GM12865 (cell line): ENCODE results near the gene SDHAF2.
A peak's percentile ranks its signal among the peaks of the same experiment; 100 is the strongest.
"Not testable (repeated sequence)": the region's sequence is repeated elsewhere in the genome, so short reads cannot be mapped to it uniquely, and the experiment has no call there.

Experiments used
- DNase-seq: peaks from one replicate; pipeline ENCODE4 v3.0.0; 2010; ENCODE audit warnings: low read depth
- H3K4me3 ChIP-seq: 2 replicates; pipeline ENCODE4 v1.5.1; 2011; ENCODE audit warnings: mild to moderate bottlenecking, low read depth, low read length, control low read depth
- CTCF ChIP-seq: IDR thresholded peaks from 2 replicates; pipeline ENCODE4 v1.5.1; 2011; ENCODE audit warnings: low read length, control low read depth, low read depth, inconsistent platforms; ENCODE audit not compliant: insufficient read depth; ENCODE audit errors: missing control alignments

Gene SDHAF2

GRCh38 chr11:61425367-61426131, 4.4 kb upstream of the SDHAF2 start:
- no peak for DNase-seq
- H3K4me3 ChIP-seq, result no peak overlapping the region
- no peak for TF ChIP-seq CTCF

GRCh38 chr11:61429346-61429690, 606 bp upstream of the SDHAF2 start:
- peak; percentile 37 for TF ChIP-seq CTCF
- H3K4me3 ChIP-seq, result peak overlapping the region; percentile 88
- peak; percentile 84 for DNase-seq

GRCh38 chr11:61430839-61431238, 915 bp downstream of the SDHAF2 start:
- DNase-seq, result not testable (repeated sequence)
- H3K4me3 ChIP-seq, result peak overlapping the region; percentile 86

GRCh38 chr11:61437496-61437895, 7.6 kb downstream of the SDHAF2 start:
- no peak overlapping the region for H3K4me3 ChIP-seq
- TF ChIP-seq CTCF, result no peak
- DNase-seq, result no peak

- H3K4me3 ChIP-seq, result no peak overlapping the region
- TF ChIP-seq CTCF, result no peak
- DNase-seq, result no peak
Observed at GRCh38 chr11:61439615-61440014, 9.7 kb downstream of the SDHAF2 start.

GRCh38 chr11:61442616-61443015, 12.7 kb downstream of the SDHAF2 start:
- no peak for DNase-seq
- H3K4me3 ChIP-seq, result no peak overlapping the region
- TF ChIP-seq CTCF, result no peak

- DNase-seq, result no peak
- no peak for TF ChIP-seq CTCF
- H3K4me3 ChIP-seq, result no peak overlapping the region
Observed at GRCh38 chr11:61445516-61445915, 15.6 kb downstream of the SDHAF2 start.
